Adrenal gland (tissue), 5 donors: Measurements from ENCODE around the gene STARD7.

ENCODE experiments used
- CTCF ChIP-seq, 6 experiments: fragments of 450-650 bp in 4 of 6; fragments of 200-600 bp in 2 of 6; sonication (generic) in 1 of 6; IDR thresholded peaks; 1 replicate in 5 of 6; 2 replicates in 1 of 6; pipeline versions ENCODE4 v1.5.1 to v1.8.0; 2016 to 2021; ENCODE audit warnings: antibody characterized with exemption in 6 of 6, mild to moderate bottlenecking in 2 of 6, moderate library complexity in 1 of 6
- POLR2A ChIP-seq, 2 donors: fragments of 450-650 bp; IDR thresholded peaks; one replicate each; pipeline ENCODE4 v1.6.1; 2017; ENCODE audit warnings: antibody characterized with exemption in 2 of 2, mild to moderate bottlenecking in 2 of 2, moderate library complexity in 1 of 2
- donor health status: DM: no; HTN: no; CAD: no.

GRCh38 chr2:96198921-96199320 lies 9.7 kb downstream of the STARD7 start:
- TF ChIP-seq CTCF (IDR thresholded peaks at IDR 0.05) (no peak), POLR2A (IDR thresholded peaks at IDR 0.05) (no peak)
